SK-N-SH (cell line): ENCODE measurements around the gene ACTR3. TPM values are rescaled to one million over a fixed set of nuclear protein-coding genes. Genes with fewer than 3 reads are reported as not detected.

Experiments
- CTCF ChIA-PET: fragments of 300-600, 350-600 bp; formaldehyde crosslinking; extraction: SDS; loops from one replicate; lab custom pipeline; 2021; lab: Yijun Ruan, JAX
- POLR2A ChIA-PET: fragments of 350-600 bp; sonication (Branson Sonifier 250); formaldehyde crosslinking; extraction: SDS; loops from one replicate; lab custom pipeline; 2020; ENCODE audit warnings: antibody characterized with exemption, inconsistent platforms; lab: Yijun Ruan, JAX
- DNase-seq: peaks from one replicate; pipeline ENCODE4 v3.0.0; 2012
- H2AFZ ChIP-seq: fragments of 200-600 bp; sonication (generic); 2 replicates; pipeline ENCODE4 v1.8.1; 2016; ENCODE audit warnings: antibody characterized with exemption, mild to moderate bottlenecking, low read depth
- H3F3A ChIP-seq: fragments of 200-600 bp; sonication (generic); replicated peaks from 2 replicates; pipeline ENCODE3; 2016; ENCODE audit warnings: antibody characterized with exemption, mild to moderate bottlenecking; ENCODE audit not compliant: insufficient read depth
- H3K27ac ChIP-seq, 2 experiments: fragments of 200-500 bp in 1 of 2; fragments of 200-600 bp in 1 of 2; sonication (Bioruptor generic) in 1 of 2; sonication (generic), shearing (Covaris generic) in 1 of 2; 2 replicates each; pipeline versions ENCODE4 v1.5.1 to v1.6.1; 2014 to 2016; ENCODE audit warnings: low read depth in 2 of 2, inconsistent platforms in 1 of 2, low read length in 1 of 2, mild to moderate bottlenecking in 1 of 2, mixed read lengths in 1 of 2
- H3K27me3 ChIP-seq: fragments of 200-600 bp; sonication (generic), shearing (Covaris generic); 2 replicates; pipeline ENCODE4 v1.6.1; 2016; ENCODE audit warnings: mixed run types; ENCODE audit not compliant: insufficient read depth
- H3K36me3 ChIP-seq, 2 experiments: fragments of 200-500 bp in 1 of 2; fragments of 200-600 bp in 1 of 2; sonication (Bioruptor generic) in 1 of 2; sonication (generic) in 1 of 2; replicated peaks in 1 of 2; 2 replicates each; pipeline versions ENCODE3 to v1.5.1; 2014 to 2016; ENCODE audit warnings: low read length in 1 of 2, mild to moderate bottlenecking in 1 of 2; ENCODE audit not compliant: insufficient read depth in 2 of 2, control insufficient read depth in 1 of 2
- H3K4me1 ChIP-seq, 2 experiments: fragments of 200-500 bp in 1 of 2; fragments of 200-600 bp in 1 of 2; sonication (Bioruptor generic) in 1 of 2; sonication (generic), shearing (Covaris generic) in 1 of 2; 2 replicates each; pipeline versions ENCODE4 v1.5.1 to v1.6.1; 2014 to 2016; ENCODE audit warnings: low read depth in 1 of 2, low read length in 1 of 2, mixed run types in 1 of 2; ENCODE audit not compliant: insufficient read depth in 2 of 2, control insufficient read depth in 1 of 2
- H3K4me2 ChIP-seq: fragments of 200-600 bp; sonication (generic), shearing (Covaris generic); 2 replicates; pipeline ENCODE4 v1.6.1; 2017; ENCODE audit warnings: mixed run types
- H3K4me3 ChIP-seq, 2 experiments: fragments of 200-500 bp in 1 of 2; fragments of 200-600 bp in 1 of 2; sonication (Bioruptor generic) in 1 of 2; sonication (generic), shearing (Covaris generic) in 1 of 2; 2 replicates each; pipeline versions ENCODE4 v1.5.1 to v1.8.1; 2014 to 2016; ENCODE audit warnings: low read depth in 2 of 2, inconsistent platforms in 1 of 2, low read length in 1 of 2, mild to moderate bottlenecking in 1 of 2, mixed read lengths in 1 of 2, moderate library complexity in 1 of 2
- H3K79me2 ChIP-seq: fragments of 200-600 bp; sonication (generic); 2 replicates; pipeline ENCODE4 v1.8.1; 2017; ENCODE audit warnings: mild to moderate bottlenecking; ENCODE audit not compliant: insufficient read depth
- H3K9ac ChIP-seq: fragments of 200-600 bp; sonication (generic); 2 replicates; pipeline ENCODE4 v1.6.1; 2017; ENCODE audit warnings: mixed run types
- H3K9me2 ChIP-seq: fragments of 200-600 bp; sonication (generic); 2 replicates; pipeline ENCODE4 v1.6.1; 2017; ENCODE audit warnings: mixed run types
- H3K9me3 ChIP-seq: fragments of 200-600 bp; sonication (generic); 2 replicates; pipeline ENCODE4 v1.6.1; 2017; ENCODE audit warnings: mixed run types, mild to moderate bottlenecking, moderate library complexity
- H4K20me1 ChIP-seq: fragments of 200-600 bp; sonication (generic); 2 replicates; pipeline ENCODE4 v1.6.1; 2017; ENCODE audit warnings: mild to moderate bottlenecking, mixed run types; ENCODE audit not compliant: insufficient read depth
- GABPA ChIP-seq: IDR thresholded peaks from 2 replicates; pipeline ENCODE4 v1.4.0; 2012; ENCODE audit warnings: low read depth, mild to moderate bottlenecking
- GATA2 ChIP-seq: sonication (generic); formaldehyde crosslinking; IDR thresholded peaks from 2 replicates; pipeline ENCODE4 v1.5.0; 2020; ENCODE audit warnings: mild to moderate bottlenecking, missing genetic modification reagents
- JUND ChIP-seq: IDR thresholded peaks from 2 replicates; pipeline ENCODE4 v1.4.0; 2012
- MAX ChIP-seq: IDR thresholded peaks from 2 replicates; pipeline ENCODE4 v1.4.0; 2012; ENCODE audit warnings: low read depth
- NFIC ChIP-seq: IDR thresholded peaks from 2 replicates; pipeline ENCODE4 v1.4.0; 2012; ENCODE audit warnings: borderline replicate concordance
- RFX5 ChIP-seq: IDR thresholded peaks from 2 replicates; pipeline ENCODE4 v1.6.1; 2012; ENCODE audit warnings: mild to moderate bottlenecking, improper control_type of control experiment, low read length
- RXRA ChIP-seq: IDR thresholded peaks from 2 replicates; pipeline ENCODE4 v1.4.0; 2012; ENCODE audit warnings: low read depth, mild to moderate bottlenecking, borderline replicate concordance
- TCF12 ChIP-seq: IDR thresholded peaks from 2 replicates; pipeline ENCODE4 v1.4.0; 2012
- YY1 ChIP-seq: IDR thresholded peaks from 2 replicates; pipeline ENCODE4 v1.4.0; 2012; ENCODE audit warnings: low read depth, mild to moderate bottlenecking
- WGBS: methylation state at CpG from one replicate; pipeline ENCODE4 v1.1.6; 2017; ENCODE audit warnings: low lambda C conversion rate; 5-methylcytosine and 5-hydroxymethylcytosine counted together
- polyA plus RNA-seq, 3 experiments: library from polyadenylated mRNA; depleted of rRNA; stranded (reverse); fragments of >200 nt; gene quantifications; 2 replicates each; pipeline ENCODE4 v1.2.3, GENCODE V29; 2012
- TF ChIP-seq, protein P1 (sequence below): IDR thresholded peaks from 2 replicates; pipeline ENCODE4 v1.6.1; 2012; ENCODE audit warnings: mild to moderate bottlenecking, low read depth, low read length, moderate library complexity

Gene ACTR3
- polyA plus RNA-seq, 1 of the 3 experiments (the other 2 are of a cell fraction), result 90.8 TPM

DNA sequence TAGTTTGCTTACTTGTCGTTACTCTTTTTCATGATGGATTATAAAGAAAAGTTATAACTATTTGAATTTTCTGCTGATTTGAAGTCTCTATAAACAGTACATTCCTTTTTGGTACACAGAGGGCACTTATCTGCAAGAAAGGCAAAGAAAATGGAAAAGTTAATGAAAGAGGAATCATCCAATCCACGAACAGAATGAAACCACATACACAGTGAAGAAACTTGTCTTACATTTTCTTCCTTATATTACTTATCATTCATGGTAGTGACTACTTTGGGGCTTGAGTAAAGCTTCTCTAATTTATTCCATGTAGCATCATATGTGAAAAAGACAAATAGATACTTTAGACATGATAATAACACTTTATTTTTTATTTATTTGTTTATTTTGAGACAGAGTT lies 14.8 kb upstream of the ACTR3 start:
- no peaks in the 10 kb centered on the region for H3K9me2 ChIP-seq
- no peaks in the 10 kb centered on the region for H3K79me2 ChIP-seq
- no peaks in the 10 kb centered on the region for H3K9me3 ChIP-seq
- H3K4me1 ChIP-seq, result peaks cover 4 to 7% of the 10 kb centered on the region in 2 experiments; a peak in 3 of 4 replicates
- H3K4me3 ChIP-seq, result no peak overlapping the region
- WGBS, result 85% methylated on average over 2 of the region's 2 CpGs
- no peaks in the 10 kb centered on the region for H3K36me3 ChIP-seq
- TF ChIP-seq MAX, result no peak
- TF ChIP-seq RXRA, result no peak
- ChIA-PET CTCF (no interaction called here), POLR2A (no interaction called here)
- H4K20me1 ChIP-seq, result no peaks in the 10 kb centered on the region
- no peaks in the 10 kb centered on the region for H3K27me3 ChIP-seq
- H3K9ac ChIP-seq, result no peak overlapping the region
- no peak overlapping the region for H3K4me2 ChIP-seq
- H2AFZ ChIP-seq, result no peak overlapping the region
- H3K27ac ChIP-seq, result no peak overlapping the region
- H3F3A ChIP-seq, result peaks cover 13% of the 10 kb centered on the region
- no peak for DNase-seq

GRCh38 chr2:113876503-113877387 lies 13.1 kb upstream of the ACTR3 start:
- TF ChIP-seq GATA2 (no peak), GABPA (no peak), TCF12 (no peak), YY1 (no peak), NFIC (no peak), JUND (no peak), RFX5 (no peak)
- TF ChIP-seq, protein P1, sequence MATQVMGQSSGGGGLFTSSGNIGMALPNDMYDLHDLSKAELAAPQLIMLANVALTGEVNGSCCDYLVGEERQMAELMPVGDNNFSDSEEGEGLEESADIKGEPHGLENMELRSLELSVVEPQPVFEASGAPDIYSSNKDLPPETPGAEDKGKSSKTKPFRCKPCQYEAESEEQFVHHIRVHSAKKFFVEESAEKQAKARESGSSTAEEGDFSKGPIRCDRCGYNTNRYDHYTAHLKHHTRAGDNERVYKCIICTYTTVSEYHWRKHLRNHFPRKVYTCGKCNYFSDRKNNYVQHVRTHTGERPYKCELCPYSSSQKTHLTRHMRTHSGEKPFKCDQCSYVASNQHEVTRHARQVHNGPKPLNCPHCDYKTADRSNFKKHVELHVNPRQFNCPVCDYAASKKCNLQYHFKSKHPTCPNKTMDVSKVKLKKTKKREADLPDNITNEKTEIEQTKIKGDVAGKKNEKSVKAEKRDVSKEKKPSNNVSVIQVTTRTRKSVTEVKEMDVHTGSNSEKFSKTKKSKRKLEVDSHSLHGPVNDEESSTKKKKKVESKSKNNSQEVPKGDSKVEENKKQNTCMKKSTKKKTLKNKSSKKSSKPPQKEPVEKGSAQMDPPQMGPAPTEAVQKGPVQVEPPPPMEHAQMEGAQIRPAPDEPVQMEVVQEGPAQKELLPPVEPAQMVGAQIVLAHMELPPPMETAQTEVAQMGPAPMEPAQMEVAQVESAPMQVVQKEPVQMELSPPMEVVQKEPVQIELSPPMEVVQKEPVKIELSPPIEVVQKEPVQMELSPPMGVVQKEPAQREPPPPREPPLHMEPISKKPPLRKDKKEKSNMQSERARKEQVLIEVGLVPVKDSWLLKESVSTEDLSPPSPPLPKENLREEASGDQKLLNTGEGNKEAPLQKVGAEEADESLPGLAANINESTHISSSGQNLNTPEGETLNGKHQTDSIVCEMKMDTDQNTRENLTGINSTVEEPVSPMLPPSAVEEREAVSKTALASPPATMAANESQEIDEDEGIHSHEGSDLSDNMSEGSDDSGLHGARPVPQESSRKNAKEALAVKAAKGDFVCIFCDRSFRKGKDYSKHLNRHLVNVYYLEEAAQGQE, result no peak
- H3K4me3 ChIP-seq, result no peak overlapping the region
- ChIA-PET CTCF (no interaction called here), POLR2A (interaction anchor here (0.9 kb wide), 1 partner anchor 120 kb away, joined by 3 read pairs; the partner anchor contains the start of gene SLC35F5)
- no peaks in the 10 kb centered on the region for H3K9me3 ChIP-seq
- DNase-seq, result no peak
- H3F3A ChIP-seq, result peaks cover 13% of the 10 kb centered on the region
- H3K27ac ChIP-seq, result no peak overlapping the region
- no peaks in the 10 kb centered on the region for H3K79me2 ChIP-seq
- peaks cover 4 to 7% of the 10 kb centered on the region in 2 experiments; a peak in 3 of 4 replicates for H3K4me1 ChIP-seq
- H3K36me3 ChIP-seq, result no peaks in the 10 kb centered on the region
- H3K9ac ChIP-seq, result no peak overlapping the region
- H3K4me2 ChIP-seq, result no peak overlapping the region
- no peak overlapping the region for H2AFZ ChIP-seq
- H3K9me2 ChIP-seq, result no peaks in the 10 kb centered on the region
- 96% methylated on average over 18 of the region's 19 CpGs for WGBS
- H3K27me3 ChIP-seq, result no peaks in the 10 kb centered on the region
- no peaks in the 10 kb centered on the region for H4K20me1 ChIP-seq
